Colonic mucosa (tissue), 4 donors: ENCODE measurements around the gene HOXC9. TPM values are rescaled to one million over a fixed set of nuclear protein-coding genes. Genes with fewer than 3 reads are reported as not detected.

Experiments
- DNase-seq: peaks from one replicate; pipeline ENCODE4 v3.0.0-alpha.2; 2020
- H3K27ac ChIP-seq: fragments of 200-600 bp; one replicate; pipeline ENCODE4 v1.8.0; 2021
- H3K27me3 ChIP-seq: fragments of 200-600 bp; one replicate; pipeline ENCODE4 v1.8.0; 2021
- H3K36me3 ChIP-seq: fragments of 200-600 bp; one replicate; pipeline ENCODE4 v1.8.0; 2021
- H3K4me1 ChIP-seq: fragments of 200-600 bp; one replicate; pipeline ENCODE4 v1.8.0; 2021; ENCODE audit warnings: mild to moderate bottlenecking
- H3K4me3 ChIP-seq: fragments of 200-600 bp; one replicate; pipeline ENCODE4 v1.8.0; 2021
- H3K9ac ChIP-seq, 2 donors: one replicate each; pipeline ENCODE4 v1.7.0; 2013; ENCODE audit warnings: control low read depth in 2 of 2, low read depth in 2 of 2, low read length in 2 of 2
- H3K9me3 ChIP-seq: fragments of 200-600 bp; one replicate; pipeline ENCODE4 v1.8.0; 2021
- intact Hi-C: fragments of 100-400 bp; cut with DNase I; formaldehyde crosslinking; loops from one replicate; pipeline ENCODE4 v1.14.1; 2022
- total RNA-seq, 2 donors: library from RNA; stranded (reverse); fragmentation: NEBNext Ultra II Directional in 1 of 2; extraction: Animal tissue kit (Norgen Biotek cat#: 25700) in 1 of 2; gene quantifications; one replicate each; pipeline ENCODE4 v1.2.1, GENCODE V29; 2021
- TF ChIP-seq, protein P1 (sequence below): fragments of 200-600 bp; IDR thresholded peaks from one replicate; pipeline ENCODE4 v1.8.0; 2022; ENCODE audit warnings: antibody characterized with exemption, mild to moderate bottlenecking
- donor health status: healthy.
- donor health status: DM: no; HTN: no; CAD: no.
- donor health status: DM: no; HTN: no; CAD: no.

The HOXC9 gene
- total RNA-seq, 2 donors from 2014 or later = not detected

DNA sequence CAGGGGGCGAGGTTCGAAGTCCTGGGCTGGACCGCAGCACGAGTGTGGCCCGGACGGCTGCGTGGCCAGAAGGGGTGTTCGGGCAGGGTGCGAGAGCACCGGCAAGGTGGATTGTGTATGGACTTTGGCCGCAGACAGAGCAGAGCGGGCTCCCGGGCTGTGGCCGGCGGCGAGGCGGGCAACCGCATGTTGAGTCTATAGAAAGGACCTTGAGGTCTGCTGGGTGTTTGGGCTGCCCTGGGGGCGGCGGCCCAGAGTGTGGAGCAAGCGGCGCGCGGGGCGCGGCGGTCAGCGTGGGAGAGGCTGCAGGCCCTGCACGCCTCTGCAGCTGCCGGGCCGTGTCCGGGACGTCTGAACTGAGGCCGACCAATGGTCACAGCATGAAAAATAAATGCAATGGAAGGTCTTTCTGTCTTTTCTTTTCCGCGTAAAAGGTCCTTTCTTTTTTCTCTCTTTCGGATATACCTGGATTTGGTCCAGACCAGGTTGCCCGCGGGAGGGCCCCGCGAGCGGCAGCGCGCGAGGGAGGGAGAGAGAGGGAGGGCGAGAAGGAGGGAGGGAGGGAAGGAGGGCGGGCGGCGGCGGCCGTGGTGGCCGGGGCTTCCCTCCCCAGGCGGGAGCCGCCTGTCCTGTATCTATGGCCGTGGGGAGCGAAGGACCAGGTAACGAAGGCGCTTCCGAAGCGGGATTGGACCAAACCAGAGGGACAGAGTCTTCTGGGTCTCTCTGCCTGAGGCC, 5.5 kb upstream of the HOXC9 start:
- Histone ChIP-seq H3K4me3 (no peak overlapping the region), H3K9ac (no peak overlapping the region), H3K27ac (no peak overlapping the region), H3K9me3 (no peaks in the 10 kb centered on the region), H3K27me3 (peaks cover 100% of the 10 kb centered on the region), H3K4me1 (peaks cover 9% of the 10 kb centered on the region), H3K36me3 (no peaks in the 10 kb centered on the region)
- DNase-seq = no peak
- intact Hi-C loops = no loop called here
- TF ChIP-seq, protein P1, sequence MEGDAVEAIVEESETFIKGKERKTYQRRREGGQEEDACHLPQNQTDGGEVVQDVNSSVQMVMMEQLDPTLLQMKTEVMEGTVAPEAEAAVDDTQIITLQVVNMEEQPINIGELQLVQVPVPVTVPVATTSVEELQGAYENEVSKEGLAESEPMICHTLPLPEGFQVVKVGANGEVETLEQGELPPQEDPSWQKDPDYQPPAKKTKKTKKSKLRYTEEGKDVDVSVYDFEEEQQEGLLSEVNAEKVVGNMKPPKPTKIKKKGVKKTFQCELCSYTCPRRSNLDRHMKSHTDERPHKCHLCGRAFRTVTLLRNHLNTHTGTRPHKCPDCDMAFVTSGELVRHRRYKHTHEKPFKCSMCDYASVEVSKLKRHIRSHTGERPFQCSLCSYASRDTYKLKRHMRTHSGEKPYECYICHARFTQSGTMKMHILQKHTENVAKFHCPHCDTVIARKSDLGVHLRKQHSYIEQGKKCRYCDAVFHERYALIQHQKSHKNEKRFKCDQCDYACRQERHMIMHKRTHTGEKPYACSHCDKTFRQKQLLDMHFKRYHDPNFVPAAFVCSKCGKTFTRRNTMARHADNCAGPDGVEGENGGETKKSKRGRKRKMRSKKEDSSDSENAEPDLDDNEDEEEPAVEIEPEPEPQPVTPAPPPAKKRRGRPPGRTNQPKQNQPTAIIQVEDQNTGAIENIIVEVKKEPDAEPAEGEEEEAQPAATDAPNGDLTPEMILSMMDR = no peak

DNA sequence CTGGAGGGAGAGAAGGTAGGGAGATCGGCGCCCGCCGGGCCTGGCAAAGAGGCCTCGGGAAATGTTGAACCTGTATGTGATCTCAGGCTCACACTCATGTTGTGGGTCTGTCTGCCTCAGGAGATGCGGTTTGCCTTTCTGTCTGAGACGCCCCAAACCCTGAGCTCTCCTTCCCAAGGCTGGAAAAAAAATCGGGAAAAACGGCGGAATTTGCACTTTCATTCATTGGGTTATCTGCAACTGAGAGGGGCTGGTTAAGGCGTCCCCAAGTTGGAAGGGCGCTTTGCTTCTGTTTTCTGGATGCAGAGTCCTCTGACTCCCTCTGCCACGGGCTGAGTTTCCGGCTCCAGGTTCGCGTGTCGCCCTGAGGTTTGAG, 5.0 kb upstream of the HOXC9 start:
- H3K9ac ChIP-seq = no peak overlapping the region
- H3K4me3 ChIP-seq = no peak overlapping the region
- no peak for DNase-seq
- peaks cover 100% of the 10 kb centered on the region for H3K27me3 ChIP-seq
- no peaks in the 10 kb centered on the region for H3K9me3 ChIP-seq
- TF ChIP-seq, protein P1 = no peak
- H3K27ac ChIP-seq = no peak overlapping the region
- no peaks in the 10 kb centered on the region for H3K36me3 ChIP-seq
- H3K4me1 ChIP-seq = peaks cover 9% of the 10 kb centered on the region
- intact Hi-C loops = no loop called here

DNA sequence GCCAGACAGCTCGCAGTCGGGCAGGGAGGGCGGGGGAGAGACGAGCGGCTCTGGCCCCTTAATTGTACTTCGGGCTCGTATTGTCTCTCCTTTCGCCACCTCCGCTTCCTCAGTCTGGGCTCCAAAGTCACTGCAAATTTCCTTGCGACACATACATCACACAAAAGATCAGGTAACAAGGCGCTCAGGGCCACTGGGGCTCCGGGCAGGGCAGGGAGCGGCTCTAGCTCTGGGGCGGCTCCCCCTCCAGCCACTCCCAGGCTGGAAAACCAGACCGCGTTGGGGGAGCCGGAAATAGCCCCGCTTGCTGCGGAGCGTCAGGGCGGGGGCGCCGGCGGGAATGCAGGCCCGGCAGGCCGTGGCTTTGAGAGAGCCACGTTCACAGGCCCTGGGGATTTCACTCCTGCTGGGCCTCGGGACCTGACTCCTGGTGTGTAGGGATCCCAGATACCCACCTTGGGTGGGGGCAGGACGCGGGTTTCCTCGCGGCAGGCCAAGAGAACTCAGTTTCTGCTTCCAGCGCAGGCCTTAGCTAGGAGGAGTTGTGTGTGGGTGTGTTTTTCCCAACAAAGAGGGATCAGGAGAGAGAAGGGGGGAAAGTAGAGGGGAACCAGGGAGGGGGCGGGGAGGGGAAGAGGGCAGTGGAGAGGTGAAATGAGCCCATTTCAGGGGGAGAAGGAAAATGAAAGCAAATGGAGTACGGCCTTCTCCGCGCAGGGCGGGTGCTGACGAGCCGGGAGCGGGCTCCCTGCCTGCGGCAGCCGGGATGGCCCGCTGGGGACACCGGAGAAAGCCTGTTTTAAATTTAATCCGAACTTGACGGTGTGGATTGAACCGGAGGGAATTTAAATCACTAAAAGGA, 4.4 kb upstream of the HOXC9 start:
- H3K27ac ChIP-seq = no peak overlapping the region
- peaks cover 100% of the 10 kb centered on the region for H3K27me3 ChIP-seq
- intact Hi-C loops = no loop called here
- no peak for DNase-seq
- peak overlapping the region; percentile 37 for H3K4me3 ChIP-seq
- peaks cover 9% of the 10 kb centered on the region for H3K4me1 ChIP-seq
- peak overlapping the region in 1 of 2 donors; percentile 19 for H3K9ac ChIP-seq
- TF ChIP-seq, protein P1 = no peak
- H3K9me3 ChIP-seq = no peaks in the 10 kb centered on the region
- H3K36me3 ChIP-seq = no peaks in the 10 kb centered on the region

- Histone ChIP-seq H3K9ac (no peak overlapping the region), H3K4me3 (peak overlapping the region; percentile 37), H3K9me3 (no peaks in the 10 kb centered on the region), H3K36me3 (no peaks in the 10 kb centered on the region), H3K27me3 (peaks cover 100% of the 10 kb centered on the region), H3K27ac (no peak overlapping the region), H3K4me1 (peaks cover 9% of the 10 kb centered on the region)
- TF ChIP-seq, protein P1 = no peak
- DNase-seq = no peak
- intact Hi-C loops = no loop called here
Observed at GRCh38 chr12:53996240-53997203, 3.4 kb upstream of the HOXC9 start.
